HepG2 (cell line): ENCODE measurements around the gene ATP2B3. TPM values are rescaled to one million over a fixed set of nuclear protein-coding genes. Genes with fewer than 3 reads are reported as not detected.

Experiments used
- ATAC-seq: fragments of 200-7000 bp; cut with Tn5 transposase; 3 replicates; pipeline ENCODE4 v1.9.1; 2020; ENCODE audit warnings: mild to moderate bottlenecking, moderate library complexity
- BruUV-seq: library from RNA; stranded (reverse); fragments of 400-500 nt; replicated peaks from 2 replicates; lab custom pipeline; 2021; lab: Mats Ljungman, UMichigan
- CTCF ChIA-PET: fragments of 300-600 bp; formaldehyde crosslinking; extraction: SDS; loops from one replicate; lab custom pipeline; 2021; ENCODE audit warnings: low total read pairs, inconsistent platforms, low intra/inter-chr PET ratio; lab: Yijun Ruan, JAX
- POLR2A ChIA-PET: fragments of 350-600 bp; sonication (Branson Sonifier 250); formaldehyde crosslinking; loops from one replicate; lab custom pipeline; 2020; ENCODE audit warnings: antibody characterized with exemption, inconsistent platforms; lab: Yijun Ruan, JAX
- DNase-seq: peaks from one replicate; pipeline ENCODE4 v3.0.0-alpha.2; 2015; ENCODE audit warnings: low spot score
- FAIRE-seq: peaks from 3 replicates; lab custom pipeline; 2011; peaks lifted over from hg19 to GRCh38; lab: Jason Lieb, UNC
- H2AFZ ChIP-seq: one replicate; pipeline ENCODE4 v1.6.1; 2011; ENCODE audit warnings: low read length, inconsistent platforms
- H3K27ac ChIP-seq: fragments of 300-600 bp; 3 replicates; pipeline ENCODE4 v1.8.0; 2011; ENCODE audit warnings: mixed run types, mild to moderate bottlenecking, mixed read lengths, low read length, inconsistent platforms; ENCODE audit not compliant: insufficient read depth; ENCODE audit errors: extremely low read length
- H3K27me3 ChIP-seq, 2 experiments: fragments of 200-600 bp in 1 of 2; 2 replicates in 1 of 2; 3 replicates in 1 of 2; pipeline versions ENCODE4 v1.6.0 to v1.8.0; 2011; ENCODE audit warnings: low read length in 2 of 2, mild to moderate bottlenecking in 2 of 2, moderate library complexity in 2 of 2, inconsistent platforms in 1 of 2; ENCODE audit not compliant: insufficient read depth in 2 of 2, control insufficient read depth in 1 of 2
- H3K36me3 ChIP-seq, 2 experiments: fragments of 200-600 bp in 1 of 2; replicated peaks in 1 of 2; 2 replicates in 1 of 2; 3 replicates in 1 of 2; pipeline versions ENCODE4 v1.5.1 to v1.8.0; 2011; ENCODE audit warnings: low read length in 2 of 2, inconsistent platforms in 1 of 2; ENCODE audit not compliant: insufficient read depth in 2 of 2, control insufficient read depth in 1 of 2
- H3K4me1 ChIP-seq: 2 replicates; pipeline ENCODE4 v1.5.1; 2012; ENCODE audit warnings: low read length, inconsistent platforms; ENCODE audit not compliant: insufficient read depth
- H3K4me2 ChIP-seq: 2 replicates; pipeline ENCODE4 v1.6.0; 2011; ENCODE audit warnings: low read depth, low read length, inconsistent platforms
- H3K4me3 ChIP-seq, 3 experiments: fragments of 200-600 bp in 1 of 3; sonication (generic), shearing (Covaris generic) in 1 of 3; replicated peaks in 1 of 3; 2 replicates each; pipeline ENCODE4 v1.5.1; 2011 to 2016; ENCODE audit warnings: low read length in 3 of 3, inconsistent platforms in 2 of 3, low read depth in 2 of 3, mild to moderate bottlenecking in 2 of 3, control low read depth in 1 of 3, mixed read lengths in 1 of 3; ENCODE audit not compliant: insufficient read depth in 1 of 3
- H3K79me2 ChIP-seq: one replicate; pipeline ENCODE4 v1.6.1; 2011; ENCODE audit warnings: low read length, inconsistent platforms; ENCODE audit not compliant: insufficient read depth
- H3K9ac ChIP-seq: 2 replicates; pipeline ENCODE4 v1.6.0; 2011; ENCODE audit warnings: mild to moderate bottlenecking, low read depth, low read length, inconsistent platforms; ENCODE audit not compliant: insufficient read depth
- H3K9me3 ChIP-seq: 2 replicates; pipeline ENCODE4 v1.5.1; 2012; ENCODE audit warnings: mild to moderate bottlenecking, low read length
- H4K20me1 ChIP-seq: 2 replicates; pipeline ENCODE4 v1.6.0; 2011; ENCODE audit warnings: inconsistent platforms, mild to moderate bottlenecking, low read length, moderate library complexity; ENCODE audit not compliant: insufficient read depth
- ATF7 ChIP-seq, 2 experiments: fragments of 450-650 bp in 1 of 2; sonication (generic) in 1 of 2; formaldehyde crosslinking in 1 of 2; IDR thresholded peaks; 2 replicates each; pipeline versions ENCODE4 v1.4.0 to v1.6.1; 2016 to 2020; ENCODE audit warnings: antibody characterized with exemption in 1 of 2, mild to moderate bottlenecking in 1 of 2, missing genetic modification reagents in 1 of 2
- IRF2 ChIP-seq: IDR thresholded peaks from 2 replicates; pipeline ENCODE4 v1.6.1; 2018; ENCODE audit warnings: missing genetic modification reagents, missing compliant biosample characterization
- MNT ChIP-seq: fragments of 450-650 bp; IDR thresholded peaks from 2 replicates; pipeline ENCODE4 v1.6.1; 2016
- NFIB ChIP-seq: sonication (generic); formaldehyde crosslinking; IDR thresholded peaks from 2 replicates; pipeline ENCODE4 v1.9.0; 2021; ENCODE audit warnings: missing genetic modification reagents, mild to moderate bottlenecking, borderline replicate concordance
- RFX3 ChIP-seq: IDR thresholded peaks from 2 replicates; pipeline ENCODE4 v1.6.1; 2016; ENCODE audit warnings: missing biosample characterization, missing genetic modification reagents
- RFXANK ChIP-seq: IDR thresholded peaks from 2 replicates; pipeline ENCODE4 v1.6.1; 2016
- SMAD9 ChIP-seq: sonication (generic); formaldehyde crosslinking; IDR thresholded peaks from 2 replicates; pipeline ENCODE4 v1.5.1; 2020; ENCODE audit warnings: mild to moderate bottlenecking, missing genetic modification reagents
- SRSF1 ChIP-seq: fragments of 200-400 bp; formaldehyde crosslinking; optimal IDR thresholded peaks from 2 replicates; pipeline ENCODE3; 2017; ENCODE audit warnings: mild to moderate bottlenecking, low read depth, low read length, moderate library complexity
- SRY ChIP-seq: sonication (generic); formaldehyde crosslinking; IDR thresholded peaks from 2 replicates; pipeline ENCODE4 v1.8.0; 2022; ENCODE audit warnings: mild to moderate bottlenecking, missing genetic modification reagents
- THYN1 ChIP-seq: sonication (generic); formaldehyde crosslinking; IDR thresholded peaks from 2 replicates; pipeline ENCODE4 v1.8.1; 2023; ENCODE audit warnings: low read depth, mild to moderate bottlenecking, moderate library complexity, missing genetic modification reagents, borderline replicate concordance
- ZNF12 ChIP-seq: sonication (generic); formaldehyde crosslinking; IDR thresholded peaks from 2 replicates; pipeline ENCODE4 v1.5.0; 2020; ENCODE audit warnings: missing genetic modification reagents
- ZNF143 ChIP-seq: sonication (generic); formaldehyde crosslinking; IDR thresholded peaks from 2 replicates; pipeline ENCODE4 v1.4.0; 2020; ENCODE audit warnings: missing genetic modification reagents
- ZNF484 ChIP-seq: sonication (generic); formaldehyde crosslinking; IDR thresholded peaks from 2 replicates; pipeline ENCODE4 v1.5.1; 2020; ENCODE audit warnings: mild to moderate bottlenecking, low read depth, missing genetic modification reagents, borderline replicate concordance
- ZNF496 ChIP-seq: sonication (generic); formaldehyde crosslinking; IDR thresholded peaks from 2 replicates; pipeline ENCODE4 v1.8.1; 2023; ENCODE audit warnings: mild to moderate bottlenecking, moderate library complexity, missing genetic modification reagents; ENCODE audit not compliant: insufficient replicate concordance
- ZNF580 ChIP-seq: IDR thresholded peaks from 2 replicates; pipeline ENCODE4 v1.6.1; 2016; ENCODE audit warnings: low read depth, borderline replicate concordance
- ZSCAN29 ChIP-seq: sonication (generic); formaldehyde crosslinking; conservative IDR thresholded peaks from 2 replicates; pipeline ENCODE4 v1.4.0; 2020; ENCODE audit warnings: mild to moderate bottlenecking, missing genetic modification reagents
- WGBS: methylation state at CpG from one replicate; pipeline ENCODE4 v1.1.6; 2017; ENCODE audit warnings: low lambda C conversion rate; 5-methylcytosine and 5-hydroxymethylcytosine counted together
- in situ Hi-C: cut with HindIII; loops from 2 replicates; pipeline ENCODE4 v1.10.0; 2017; ENCODE audit warnings: low pct_unique_long_range_greater_than_20kb; ENCODE audit not compliant: extremely low pct_ligation_motif_present
- intact Hi-C: fragments of 100-400 bp; cut with micrococcal nuclease; formaldehyde crosslinking; loops from one replicate; pipeline ENCODE4 v1.10.0; 2022; ENCODE audit not compliant: unreplicated experiment
- polyA plus RNA-seq, 8 experiments: library from polyadenylated mRNA; depleted of rRNA in 3 of 8; stranded (reverse) in 7 of 8; unstranded in 1 of 8; fragments of >200 nt; fragmentation: Illumina TruSeq in 4 of 8; extraction: Trizol in 4 of 8; gene quantifications; 2 replicates each; pipeline versions ENCODE4 v1.2.1 to v1.2.3, GENCODE V29; 2011 to 2016; ENCODE audit warnings: low read depth in 4 of 8, missing spikeins in 1 of 8, mixed read lengths in 1 of 8; ENCODE audit not compliant: insufficient read depth in 1 of 8
- total RNA-seq, 5 experiments: library from RNA; depleted of rRNA; stranded (reverse); fragments of >200 nt; fragmentation: Illumina TruSeq; extraction: Trizol; gene quantifications; 2 replicates each; pipeline ENCODE4 v1.2.3, GENCODE V29; 2016; ENCODE audit warnings: low read depth in 1 of 5

ATP2B3 gene
- total and polyA plus RNA-seq, 2 of the 13 experiments (the other 11 are each of a cell fraction or from before 2014, with no cell fraction given): not detected

GRCh38 chrX:153512501-153512893 is 4.9 kb upstream of the ATP2B3 start:
- no TSS peak for BruUV-seq
- CTCF ChIA-PET: no interaction called here
- FAIRE-seq: no peak

More at GRCh38 chrX:153512501-153512893, 4.9 kb upstream of the ATP2B3 start:
- Histone ChIP-seq H3K4me2 (no peak overlapping the region), H2AFZ (no peak overlapping the region), H3K27ac (no peak overlapping the region), H4K20me1 (no peaks in the 10 kb centered on the region), H3K9ac (no peak overlapping the region), H3K79me2 (no peaks in the 10 kb centered on the region), H3K4me1 (no peaks in the 10 kb centered on the region), H3K27me3 (0 out of 5 replicates have a peak, but pooled peaks cover 0 to 5% of the 10 kb centered on the region in 2 experiments), H3K36me3 (no peaks in the 10 kb centered on the region), H3K4me3 (no peak overlapping the region), H3K9me3 (no peaks in the 10 kb centered on the region)
- intact Hi-C loops (no loop called here), in situ Hi-C loops (no loop called here)
- POLR2A ChIA-PET: no interaction called here
- ATAC-seq (no peak), DNase-seq (no peak)
- no peak for TF ChIP-seq ATF7 (IDR thresholded peaks at IDR 0.05)
- no peak for TF ChIP-seq ATF7 (CRISPR knock-in tag; IDR thresholded peaks at IDR 0.05)
- TF ChIP-seq ZNF484: no peak
- TF ChIP-seq ZNF580: no peak
- no peak for TF ChIP-seq RFXANK (CRISPR knock-in tag)
- TF ChIP-seq ZSCAN29 (CRISPR knock-in tag): no peak
- no peak for TF ChIP-seq ZNF496
- no peak for TF ChIP-seq SMAD9 (CRISPR knock-in tag)
- TF ChIP-seq NFIB (CRISPR knock-in tag): no peak
- no peak for TF ChIP-seq SRY (CRISPR knock-in tag)
- no peak for TF ChIP-seq THYN1 (CRISPR knock-in tag)
- TF ChIP-seq ZNF143 (CRISPR knock-in tag): no peak
- no peak for TF ChIP-seq IRF2
- TF ChIP-seq MNT: no peak
- no peak for TF ChIP-seq ZNF12
- no peak for TF ChIP-seq RFX3 (CRISPR knock-in tag)
- TF ChIP-seq SRSF1: no peak
- 43% methylated on average over 3 of the region's 3 CpGs for WGBS
